Retinal pigment epithelial cell (primary cell): ENCODE data around the gene RPS27A.
"Not testable (repeated sequence)": the region's sequence is repeated elsewhere in the genome, so short reads cannot be mapped to it uniquely, and the experiment has no call there.

Source experiments
- DNase-seq: peaks from one replicate; pipeline ENCODE4 v3.0.0-alpha.2; 2010; ENCODE audit warnings: low read depth
- H3K4me3 ChIP-seq: 2 replicates; pipeline ENCODE4 v1.5.1; 2011; ENCODE audit warnings: mild to moderate bottlenecking, low read length, control low read depth, moderate library complexity
- CTCF ChIP-seq: conservative IDR thresholded peaks from 2 replicates; pipeline ENCODE4 v1.5.1; 2011; ENCODE audit warnings: low read depth, low read length, control low read depth, inconsistent platforms

Gene RPS27A

GRCh38 chr2:55269645-55269990 is 37.1 kb downstream of the RPS27A start:
- peak overlapping the region; percentile 98 for H3K4me3 ChIP-seq
- no peak for DNase-seq
- no peak for TF ChIP-seq CTCF

- not testable (repeated sequence) for DNase-seq, H3K4me3 ChIP-seq
Observed at GRCh38 chr2:55274346-55274745, 41.9 kb downstream of the RPS27A start.

- no peak for TF ChIP-seq CTCF
- no peak for DNase-seq
- H3K4me3 ChIP-seq = no peak overlapping the region
Observed at GRCh38 chr2:55277310-55277709, 44.8 kb downstream of the RPS27A start.

- DNase-seq, H3K4me3 ChIP-seq: not testable (repeated sequence)
Observed at GRCh38 chr2:55279214-55279835, 46.8 kb downstream of the RPS27A start.

GRCh38 chr2:55279859-55280424 is 47.5 kb downstream of the RPS27A start:
- not testable (repeated sequence) for DNase-seq, H3K4me3 ChIP-seq

GRCh38 chr2:55280851-55281546 is 48.5 kb downstream of the RPS27A start:
- not testable (repeated sequence) for DNase-seq, H3K4me3 ChIP-seq

- peak overlapping the region; percentile 75 for H3K4me3 ChIP-seq
- peak; percentile 56 for DNase-seq
- no peak for TF ChIP-seq CTCF
Observed at GRCh38 chr2:55282110-55282917, 49.8 kb downstream of the RPS27A start.

- no peak for TF ChIP-seq CTCF
- no peak overlapping the region for H3K4me3 ChIP-seq
- DNase-seq = no peak
Observed at GRCh38 chr2:55283083-55283482, 50.6 kb downstream of the RPS27A start.
